SU-DHL-6 (cell line): ENCODE results near the gene DDR2.

Experiments used
- H2AFZ ChIP-seq: fragments of 200-600 bp; sonication (generic); 2 replicates; pipeline ENCODE4 v1.6.1; 2014; ENCODE audit warnings: low read depth, mild to moderate bottlenecking, moderate library complexity, mixed read lengths, antibody characterized with exemption, low read length; ENCODE audit not compliant: severe bottlenecking
- H3F3A ChIP-seq: fragments of 200-600 bp; shearing (Covaris generic); 2 replicates; pipeline ENCODE4 v1.6.0; 2016; ENCODE audit warnings: antibody characterized with exemption, mild to moderate bottlenecking; ENCODE audit not compliant: insufficient read depth
- H3K27ac ChIP-seq: fragments of 200-600 bp; sonication (generic); 2 replicates; pipeline ENCODE4 v1.5.1; 2016; ENCODE audit warnings: low read depth, mild to moderate bottlenecking, low read length, moderate library complexity, mixed read lengths
- H3K27me3 ChIP-seq: fragments of 200-600 bp; sonication (generic), shearing (Covaris generic); 2 replicates; pipeline ENCODE4 v1.6.0; 2014; ENCODE audit warnings: mild to moderate bottlenecking, low read length
- H3K36me3 ChIP-seq: fragments of 200-600 bp; sonication (generic); 2 replicates; pipeline ENCODE4 v1.6.1; 2014; ENCODE audit warnings: mild to moderate bottlenecking, low read length, mixed read lengths
- H3K4me2 ChIP-seq: fragments of 300-600, 200-600 bp; shearing (Covaris generic), sonication (generic); 2 replicates; pipeline ENCODE4 v1.6.0; 2014; ENCODE audit warnings: low read length, low read depth, mild to moderate bottlenecking; ENCODE audit not compliant: poor library complexity, severe bottlenecking
- H3K4me3 ChIP-seq: fragments of 200-600 bp; sonication (generic); 2 replicates; pipeline ENCODE4 v1.5.1; 2014; ENCODE audit warnings: antibody characterized with exemption, low read length, mild to moderate bottlenecking, mixed read lengths; ENCODE audit not compliant: insufficient read depth, poor library complexity, severe bottlenecking
- H3K79me2 ChIP-seq: fragments of 200-600 bp; sonication (generic); 2 replicates; pipeline ENCODE4 v1.6.1; 2014; ENCODE audit warnings: mild to moderate bottlenecking, low read length, moderate library complexity; ENCODE audit not compliant: insufficient read depth
- H3K9ac ChIP-seq: fragments of 200-600 bp; sonication (generic); 2 replicates; pipeline ENCODE4 v1.7.0; 2014; ENCODE audit warnings: mild to moderate bottlenecking, low read length
- H3K9me2 ChIP-seq: fragments of 200-600 bp; sonication (generic); replicated peaks from 2 replicates; pipeline ENCODE4 v1.6.1; 2014; ENCODE audit warnings: low read length; ENCODE audit not compliant: insufficient read depth
- H3K9me3 ChIP-seq: fragments of 200-600 bp; sonication (generic); 2 replicates; pipeline ENCODE4 v1.6.1; 2014; ENCODE audit warnings: low read length, mixed read lengths; ENCODE audit not compliant: insufficient read depth
- H4K20me1 ChIP-seq: fragments of 200-600 bp; sonication (generic); 2 replicates; pipeline ENCODE4 v1.6.1; 2014; ENCODE audit warnings: low read depth, mild to moderate bottlenecking, antibody characterized with exemption, low read length, moderate library complexity, mixed read lengths
- EZH2phosphoT487 ChIP-seq: fragments of 200-600 bp; sonication (generic), shearing (Covaris generic); conservative IDR thresholded peaks from 2 replicates; pipeline ENCODE4 v1.6.1; 2018; ENCODE audit warnings: mild to moderate bottlenecking, antibody characterized with exemption, low read length, moderate library complexity, mixed read lengths
- TF ChIP-seq, protein P1 (sequence below): fragments of 200-600 bp; sonication (generic); IDR thresholded peaks from one replicate; pipeline ENCODE4 v1.5.1; 2017; ENCODE audit warnings: antibody characterized with exemption, mild to moderate bottlenecking, low read length, moderate library complexity; ENCODE audit not compliant: insufficient read depth, poor library complexity, severe bottlenecking

DDR2 gene

DNA sequence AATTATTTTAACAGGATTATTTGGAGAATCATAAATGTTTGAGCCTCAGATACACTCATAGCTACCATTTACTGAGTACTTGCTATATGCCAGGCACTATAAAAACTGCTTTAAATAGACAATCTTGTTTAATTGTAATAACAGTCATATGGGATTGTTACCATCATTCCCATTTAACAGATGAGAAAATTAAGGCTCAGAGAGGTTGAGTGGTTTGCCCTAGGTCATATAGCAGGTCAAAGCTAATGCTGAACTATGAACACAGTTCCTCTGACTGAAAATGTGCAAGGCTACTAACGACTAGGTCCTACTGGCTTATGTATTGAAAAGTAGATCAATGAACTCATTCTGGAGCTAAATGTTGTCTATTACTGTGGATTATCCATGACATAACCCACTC lies 63.4 kb downstream of the DDR2 start:
- Histone ChIP-seq H3K4me2 (no peak overlapping the region), H2AFZ (no peak overlapping the region), H3F3A (no peaks in the 10 kb centered on the region), H3K4me3 (no peak overlapping the region), H4K20me1 (no peaks in the 10 kb centered on the region), H3K9ac (no peak overlapping the region), H3K9me2 (no peaks in the 10 kb centered on the region), H3K36me3 (no peaks in the 10 kb centered on the region), H3K9me3 (no peaks in the 10 kb centered on the region), H3K79me2 (no peaks in the 10 kb centered on the region), H3K27me3 (no peaks in the 10 kb centered on the region), H3K27ac (no peak overlapping the region)
- TF ChIP-seq EZH2phosphoT487, result no peak
- TF ChIP-seq, protein P1, sequence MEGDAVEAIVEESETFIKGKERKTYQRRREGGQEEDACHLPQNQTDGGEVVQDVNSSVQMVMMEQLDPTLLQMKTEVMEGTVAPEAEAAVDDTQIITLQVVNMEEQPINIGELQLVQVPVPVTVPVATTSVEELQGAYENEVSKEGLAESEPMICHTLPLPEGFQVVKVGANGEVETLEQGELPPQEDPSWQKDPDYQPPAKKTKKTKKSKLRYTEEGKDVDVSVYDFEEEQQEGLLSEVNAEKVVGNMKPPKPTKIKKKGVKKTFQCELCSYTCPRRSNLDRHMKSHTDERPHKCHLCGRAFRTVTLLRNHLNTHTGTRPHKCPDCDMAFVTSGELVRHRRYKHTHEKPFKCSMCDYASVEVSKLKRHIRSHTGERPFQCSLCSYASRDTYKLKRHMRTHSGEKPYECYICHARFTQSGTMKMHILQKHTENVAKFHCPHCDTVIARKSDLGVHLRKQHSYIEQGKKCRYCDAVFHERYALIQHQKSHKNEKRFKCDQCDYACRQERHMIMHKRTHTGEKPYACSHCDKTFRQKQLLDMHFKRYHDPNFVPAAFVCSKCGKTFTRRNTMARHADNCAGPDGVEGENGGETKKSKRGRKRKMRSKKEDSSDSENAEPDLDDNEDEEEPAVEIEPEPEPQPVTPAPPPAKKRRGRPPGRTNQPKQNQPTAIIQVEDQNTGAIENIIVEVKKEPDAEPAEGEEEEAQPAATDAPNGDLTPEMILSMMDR, result no peak

DNA sequence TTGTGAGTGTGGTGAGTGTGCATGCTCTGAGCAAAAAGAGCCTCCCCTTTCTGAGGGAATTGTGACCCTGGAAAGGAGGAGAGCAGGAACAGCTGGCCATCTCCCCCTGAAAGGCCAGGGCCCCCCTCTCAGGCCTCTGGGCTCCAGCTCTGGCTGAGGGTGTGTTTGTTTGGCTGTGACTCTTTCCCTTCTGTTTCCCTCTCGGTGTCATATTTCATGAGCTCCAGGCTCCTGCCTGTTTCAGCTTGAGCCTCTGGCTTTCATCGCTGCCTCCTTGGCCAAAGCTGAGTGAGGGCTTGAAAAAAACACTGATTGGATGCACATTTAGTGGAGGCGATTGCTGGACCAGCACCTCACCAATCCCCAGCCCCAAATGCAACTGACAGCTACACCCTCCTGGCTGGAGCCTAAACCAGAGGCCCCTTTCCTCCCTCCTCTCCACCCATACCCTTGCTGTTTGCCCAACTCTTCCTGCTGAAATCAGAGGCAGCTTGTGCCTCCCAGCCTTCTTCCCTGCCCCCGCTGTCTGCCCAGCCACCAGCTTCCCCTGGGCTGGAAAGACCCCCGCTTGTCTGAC lies 64.1 kb downstream of the DDR2 start:
- TF ChIP-seq EZH2phosphoT487, result no peak
- TF ChIP-seq, protein P1, result no peak
- Histone ChIP-seq H3K4me3 (no peak overlapping the region), H3K27ac (no peak overlapping the region), H3K36me3 (no peaks in the 10 kb centered on the region), H4K20me1 (no peaks in the 10 kb centered on the region), H3K27me3 (no peaks in the 10 kb centered on the region), H2AFZ (no peak overlapping the region), H3K4me2 (no peak overlapping the region), H3K9ac (no peak overlapping the region), H3K9me2 (no peaks in the 10 kb centered on the region), H3K9me3 (no peaks in the 10 kb centered on the region), H3K79me2 (no peaks in the 10 kb centered on the region), H3F3A (no peaks in the 10 kb centered on the region)

DNA sequence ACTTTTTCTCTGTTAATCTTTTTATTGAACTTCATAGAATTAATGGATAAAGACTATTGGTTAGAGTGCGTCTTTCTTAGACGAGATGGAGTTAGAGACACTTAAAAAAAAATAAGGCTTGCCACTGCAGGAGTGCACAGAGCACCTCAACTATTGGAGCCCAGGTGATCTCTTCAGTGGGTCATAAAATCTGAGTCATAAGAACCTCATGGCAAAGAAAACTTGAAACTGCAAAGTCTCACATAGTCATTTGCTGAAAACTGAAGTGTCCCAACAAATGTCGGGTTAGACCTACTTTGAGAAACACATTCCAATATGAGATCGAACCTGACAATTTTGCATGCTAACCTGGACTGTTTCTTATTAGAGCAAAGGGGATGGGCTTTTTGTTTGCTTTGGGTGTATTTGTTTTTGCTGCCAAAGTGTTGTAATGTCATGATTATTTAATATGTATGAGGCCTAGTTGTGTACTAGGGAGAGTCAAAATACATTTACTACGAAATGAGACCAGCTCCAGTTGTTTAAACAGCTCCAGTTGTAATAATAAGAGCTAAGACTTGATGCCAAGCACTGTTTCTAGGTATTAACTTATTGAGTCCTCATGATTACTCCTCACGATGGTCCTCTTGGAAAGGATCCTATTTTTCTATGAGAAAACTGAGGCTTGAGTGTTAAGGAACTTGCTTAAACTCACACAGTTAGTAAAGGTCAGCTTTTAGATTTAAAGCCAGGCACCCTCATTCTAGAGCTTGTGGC lies 65.1 kb downstream of the DDR2 start:
- no peak overlapping the region for H3K27ac ChIP-seq

More for the DNA sequence above, 65.1 kb downstream of the DDR2 start:
- Histone ChIP-seq H3K79me2 (no peaks in the 10 kb centered on the region), H3K4me3 (no peak overlapping the region), H3K9me2 (no peaks in the 10 kb centered on the region), H3K27me3 (no peaks in the 10 kb centered on the region), H3K4me2 (no peak overlapping the region), H3K9ac (no peak overlapping the region), H3K9me3 (no peaks in the 10 kb centered on the region), H3F3A (no peaks in the 10 kb centered on the region), H4K20me1 (no peaks in the 10 kb centered on the region), H3K36me3 (no peaks in the 10 kb centered on the region), H2AFZ (no peak overlapping the region)
- TF ChIP-seq, protein P1, result no peak
- no peak for TF ChIP-seq EZH2phosphoT487
